ENCODE measurements around the gene TMEM175. TPM values are rescaled to one million over a fixed set of nuclear protein-coding genes. Genes with fewer than 3 reads are reported as not detected.

The TMEM175 gene
- total and polyA plus RNA-seq, 2 of the 13 experiments (the other 11 are each of a cell fraction or from before 2014, with no cell fraction given): 5.1 to 9.9 TPM

GRCh38 chr4:931960-932712 lies at the start of gene TMEM175, which contains the start of gene GAK (continued):
- TF ChIP-seq SRF (IDR thresholded peaks at IDR 0.05; ENCODE audit: low read depth, low read length) (no peak), ZNF142 (CRISPR knock-in tag; IDR thresholded peaks at IDR 0.05) (no peak), ZNF3 (CRISPR knock-in tag; IDR thresholded peaks at IDR 0.05) (no peak), TMF1 (CRISPR knock-in tag; IDR thresholded peaks at IDR 0.05; ENCODE audit: low read depth) (peak; percentile 79; the same call in 1 of the 2 replicates), KDM1A (CRISPR knock-in tag; IDR thresholded peaks at IDR 0.05) (no peak), GLMP (CRISPR knock-in tag; IDR thresholded peaks at IDR 0.05; ENCODE audit: borderline replicate concordance) (no peak), NPAS2 (CRISPR knock-in tag; IDR thresholded peaks at IDR 0.05; ENCODE audit: borderline replicate concordance) (no peak), HNRNPK (IDR thresholded peaks at IDR 0.05; ENCODE audit: low read depth, low read length, poor library complexity, severe bottlenecking) (no peak), ZNF430 (CRISPR knock-in tag; IDR thresholded peaks at IDR 0.05) (0 out of 2 replicates have a peak, but pooled peaks have one; percentile 63), RORA (CRISPR knock-in tag; IDR thresholded peaks at IDR 0.05) (no peak), RFXANK (CRISPR knock-in tag; IDR thresholded peaks at IDR 0.05) (no peak), ZNF652 (CRISPR knock-in tag; IDR thresholded peaks at IDR 0.05; ENCODE audit: borderline replicate concordance, low read depth) (no peak)
- TF ChIP-seq, protein P1, sequence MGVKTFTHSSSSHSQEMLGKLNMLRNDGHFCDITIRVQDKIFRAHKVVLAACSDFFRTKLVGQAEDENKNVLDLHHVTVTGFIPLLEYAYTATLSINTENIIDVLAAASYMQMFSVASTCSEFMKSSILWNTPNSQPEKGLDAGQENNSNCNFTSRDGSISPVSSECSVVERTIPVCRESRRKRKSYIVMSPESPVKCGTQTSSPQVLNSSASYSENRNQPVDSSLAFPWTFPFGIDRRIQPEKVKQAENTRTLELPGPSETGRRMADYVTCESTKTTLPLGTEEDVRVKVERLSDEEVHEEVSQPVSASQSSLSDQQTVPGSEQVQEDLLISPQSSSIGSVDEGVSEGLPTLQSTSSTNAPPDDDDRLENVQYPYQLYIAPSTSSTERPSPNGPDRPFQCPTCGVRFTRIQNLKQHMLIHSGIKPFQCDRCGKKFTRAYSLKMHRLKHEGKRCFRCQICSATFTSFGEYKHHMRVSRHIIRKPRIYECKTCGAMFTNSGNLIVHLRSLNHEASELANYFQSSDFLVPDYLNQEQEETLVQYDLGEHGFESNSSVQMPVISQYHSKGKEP (CRISPR knock-in tag; IDR thresholded peaks at IDR 0.05): no peak; the same call in 1 of the 2 replicates
- TF ChIP-seq, protein P2, sequence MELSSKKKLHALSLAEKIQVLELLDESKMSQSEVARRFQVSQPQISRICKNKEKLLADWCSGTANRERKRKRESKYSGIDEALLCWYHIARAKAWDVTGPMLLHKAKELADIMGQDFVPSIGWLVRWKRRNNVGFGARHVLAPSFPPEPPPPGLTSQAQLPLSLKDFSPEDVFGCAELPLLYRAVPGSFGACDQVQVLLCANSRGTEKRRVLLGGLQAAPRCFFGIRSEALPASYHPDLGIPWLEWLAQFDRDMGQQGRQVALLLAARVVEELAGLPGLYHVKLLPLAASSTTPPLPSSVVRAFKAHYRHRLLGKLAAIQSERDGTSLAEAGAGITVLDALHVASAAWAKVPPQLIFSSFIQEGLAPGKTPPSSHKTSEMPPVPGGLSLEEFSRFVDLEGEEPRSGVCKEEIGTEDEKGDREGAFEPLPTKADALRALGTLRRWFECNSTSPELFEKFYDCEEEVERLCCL (CRISPR knock-in tag; IDR thresholded peaks at IDR 0.05; ENCODE audit: borderline replicate concordance): no peak
- TF ChIP-seq, protein P3, sequence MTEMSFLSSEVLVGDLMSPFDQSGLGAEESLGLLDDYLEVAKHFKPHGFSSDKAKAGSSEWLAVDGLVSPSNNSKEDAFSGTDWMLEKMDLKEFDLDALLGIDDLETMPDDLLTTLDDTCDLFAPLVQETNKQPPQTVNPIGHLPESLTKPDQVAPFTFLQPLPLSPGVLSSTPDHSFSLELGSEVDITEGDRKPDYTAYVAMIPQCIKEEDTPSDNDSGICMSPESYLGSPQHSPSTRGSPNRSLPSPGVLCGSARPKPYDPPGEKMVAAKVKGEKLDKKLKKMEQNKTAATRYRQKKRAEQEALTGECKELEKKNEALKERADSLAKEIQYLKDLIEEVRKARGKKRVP (CRISPR knock-in tag; IDR thresholded peaks at IDR 0.05): no peak
- TF ChIP-seq, protein P4, sequence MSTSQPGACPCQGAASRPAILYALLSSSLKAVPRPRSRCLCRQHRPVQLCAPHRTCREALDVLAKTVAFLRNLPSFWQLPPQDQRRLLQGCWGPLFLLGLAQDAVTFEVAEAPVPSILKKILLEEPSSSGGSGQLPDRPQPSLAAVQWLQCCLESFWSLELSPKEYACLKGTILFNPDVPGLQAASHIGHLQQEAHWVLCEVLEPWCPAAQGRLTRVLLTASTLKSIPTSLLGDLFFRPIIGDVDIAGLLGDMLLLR (CRISPR knock-in tag; IDR thresholded peaks at IDR 0.05): peak; percentile 76; the same call in 1 of the 2 replicates

Data from HepG2 (cell line).